NCI-H526 treated with DMSO at 0.1 percent for 48 hours (cell line): ENCODE results near the gene SYT5.

Experiments used
- DNase-seq: peaks from one replicate; lab custom pipeline; 2025; lab: John Stamatoyannopoulos, UW

Gene SYT5

DNA sequence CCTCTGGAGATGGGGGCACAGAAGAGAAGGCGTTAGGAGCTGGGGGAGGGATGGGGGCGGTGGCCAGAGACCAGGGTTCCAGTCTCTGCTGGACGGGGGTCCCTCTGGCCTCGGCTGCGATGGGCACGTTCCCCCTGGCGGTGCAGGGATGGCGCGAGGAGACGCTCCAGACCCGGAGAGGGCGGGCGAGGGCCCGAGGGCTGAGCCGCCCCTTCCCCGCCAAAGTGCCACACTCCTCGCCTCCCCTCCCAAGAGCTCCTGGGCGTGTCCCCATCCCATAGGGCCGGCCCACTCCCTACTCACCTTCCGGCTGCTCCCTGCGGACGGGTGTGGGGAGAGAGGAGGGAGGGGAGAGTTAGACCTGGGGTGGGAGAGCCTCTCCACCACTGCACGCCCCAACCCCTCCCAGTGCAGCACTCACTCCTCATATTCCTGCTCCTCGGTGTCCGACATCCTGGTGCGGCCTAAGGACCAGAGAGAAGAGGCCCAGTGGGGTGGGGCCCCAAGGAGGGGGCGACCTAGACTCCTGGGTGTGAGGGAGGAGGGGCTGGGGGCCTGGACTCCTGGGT is 33.3 kb downstream of the SYT5 start:
- DNase-seq: peak; percentile 78

- peak; percentile 26 for DNase-seq
These were observed 33.9 kb downstream of the SYT5 start for GRCh38 chr19:55146078-55146704.

DNA sequence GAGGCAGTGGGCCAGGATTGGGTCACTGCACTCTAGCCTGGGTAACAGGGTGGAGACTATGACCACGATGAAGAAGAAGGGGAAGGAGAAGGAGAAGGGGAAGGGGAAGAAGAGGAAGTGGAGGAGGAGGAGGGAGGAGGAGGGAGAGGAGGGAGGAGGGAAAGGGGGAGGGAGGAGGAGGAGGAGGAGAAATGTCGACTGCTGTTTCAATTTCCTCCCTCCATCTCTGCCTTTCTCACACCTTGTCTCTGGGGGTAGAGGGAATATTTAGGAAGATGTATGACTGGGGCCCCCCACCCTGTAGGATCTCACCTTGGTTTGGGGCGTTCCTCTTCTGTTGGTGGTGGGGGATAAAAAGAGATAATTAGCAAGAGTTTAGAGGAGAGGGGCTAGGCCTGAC is 34.9 kb downstream of the SYT5 start:
- DNase-seq: no peak

GRCh38 chr19:55141696-55142095 is 38.4 kb downstream of the SYT5 start:
- no peak for DNase-seq

DNA sequence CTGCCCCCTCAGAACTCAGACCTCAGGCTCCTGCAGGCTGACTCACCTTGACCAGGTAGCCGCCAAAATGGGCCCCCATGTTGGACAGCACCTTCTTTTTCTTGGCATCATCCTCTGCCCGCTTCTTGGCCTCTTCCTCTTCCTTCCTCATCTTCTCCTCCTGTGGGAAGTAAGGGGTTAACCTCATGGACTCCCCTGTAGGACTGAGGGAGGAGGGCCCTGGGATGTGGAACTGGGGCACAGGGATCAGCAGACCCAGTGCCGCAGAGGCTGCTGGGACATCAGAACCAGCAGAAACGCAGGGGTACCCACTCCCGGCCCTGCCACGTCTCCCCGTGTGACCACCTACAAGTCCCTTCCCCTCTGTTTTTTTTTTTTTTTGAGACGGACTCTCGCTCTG is 42.2 kb downstream of the SYT5 start:
- no peak for DNase-seq

DNA sequence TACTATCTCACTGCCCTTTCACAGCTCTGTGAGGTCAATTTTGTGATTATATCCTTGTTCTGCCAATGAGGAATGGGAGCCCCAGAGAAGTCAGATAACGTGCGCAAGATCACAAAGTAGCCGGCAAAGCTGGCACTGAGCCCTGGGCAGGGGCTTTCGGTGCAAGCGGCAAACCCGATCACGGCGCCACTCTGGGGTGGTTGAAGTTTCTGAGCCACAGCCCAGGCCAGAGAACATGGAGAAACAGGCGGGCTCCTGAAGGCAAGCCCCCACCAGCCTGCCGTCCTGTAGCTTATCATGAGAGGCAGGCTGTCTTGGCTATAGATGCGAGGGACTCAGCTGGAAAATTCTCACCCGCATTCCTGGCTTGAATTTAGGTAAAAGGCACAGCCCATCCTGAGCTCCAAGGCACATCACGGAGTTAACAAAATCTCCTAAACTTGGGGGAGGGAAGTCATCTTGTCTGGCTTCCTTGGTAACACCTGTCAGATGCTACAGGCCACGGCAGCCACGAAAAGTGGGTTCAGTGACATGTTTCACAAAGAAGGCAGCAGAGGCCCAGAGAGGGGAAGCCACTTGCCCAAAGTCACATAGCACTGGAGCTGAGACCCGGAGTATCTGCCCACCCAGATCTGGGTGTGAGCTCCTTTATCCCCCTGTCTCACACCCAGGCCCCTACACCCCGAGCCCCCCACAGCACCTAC is 43.5 kb downstream of the SYT5 start:
- no peak for DNase-seq

DNA sequence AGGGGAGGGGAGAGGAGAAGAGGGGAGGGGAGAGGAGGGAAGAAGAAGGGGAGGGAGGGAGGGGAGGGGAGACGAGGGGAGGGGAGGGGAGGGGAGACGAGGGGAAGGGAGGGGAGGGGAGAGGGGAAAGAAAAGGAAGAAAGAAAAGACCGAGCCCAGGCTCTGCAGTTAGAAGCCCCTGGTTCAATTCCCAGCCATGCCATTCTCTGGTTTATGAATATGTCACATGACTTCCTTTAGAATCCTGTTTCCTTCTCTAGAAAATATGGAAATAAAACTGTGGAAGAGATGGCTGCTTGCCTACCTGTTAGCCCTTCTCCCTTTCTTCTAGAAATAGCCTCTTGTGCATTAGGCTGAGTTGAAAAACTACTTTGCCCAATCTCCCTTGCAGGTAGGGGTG is 45.4 kb downstream of the SYT5 start:
- DNase-seq: no peak

GRCh38 chr19:55133639-55134444 is 46.2 kb downstream of the SYT5 start:
- no peak for DNase-seq

DNA sequence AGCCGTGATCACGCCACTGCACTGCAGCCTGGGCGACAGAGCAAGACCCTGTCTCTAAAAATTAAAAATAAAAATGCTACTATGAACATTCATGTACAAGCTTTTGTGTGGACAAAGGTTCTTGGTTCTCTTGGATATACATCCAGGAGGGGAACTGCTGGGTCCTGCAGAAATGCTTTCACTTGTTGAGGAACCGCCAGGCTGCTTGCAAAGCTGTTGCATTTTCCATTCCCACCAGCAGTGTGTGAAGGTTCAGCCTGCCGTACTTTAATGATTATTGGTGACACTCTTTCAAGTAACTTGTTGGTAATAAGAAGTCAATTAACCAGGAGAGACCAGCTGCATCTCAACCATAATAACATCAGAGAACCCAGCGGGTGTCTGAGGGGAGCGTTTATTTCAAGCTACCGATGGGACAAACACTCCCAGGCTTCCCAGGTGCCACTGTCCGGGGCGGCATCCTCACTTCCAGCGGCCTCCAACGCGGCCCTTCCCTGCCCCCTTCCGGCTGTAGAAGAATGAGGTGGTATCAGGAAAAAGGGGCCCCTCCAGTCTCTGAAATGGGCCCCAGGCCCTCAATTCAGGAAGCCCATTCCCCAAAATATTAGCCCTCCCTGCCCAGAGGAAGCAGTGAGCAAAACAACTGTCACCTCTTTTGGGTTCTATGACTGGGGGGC is 47.5 kb downstream of the SYT5 start:
- DNase-seq: no peak

DNA sequence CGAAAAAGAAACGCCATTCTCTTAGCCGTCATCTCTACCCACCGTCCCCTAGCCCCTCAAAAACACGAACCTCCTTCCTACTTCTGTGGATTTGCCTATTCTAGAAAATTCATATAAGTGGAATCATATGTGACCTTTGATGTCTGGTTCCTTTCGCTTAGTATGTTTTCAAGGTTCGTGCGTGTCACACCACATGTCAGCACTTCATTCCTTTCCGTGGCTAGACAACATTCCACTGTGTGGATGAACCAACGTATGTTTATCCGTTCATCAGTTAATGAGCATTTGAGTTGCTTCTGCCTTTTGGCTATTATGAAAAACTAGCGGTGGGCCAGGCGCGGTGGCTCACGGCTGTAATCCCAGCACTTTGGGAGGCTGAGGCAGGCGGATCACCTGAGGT is 48.7 kb downstream of the SYT5 start:
- no peak for DNase-seq
